ENCODE results near the gene UBR3.
"Not testable (repeated sequence)": the region's sequence is repeated elsewhere in the genome, so short reads cannot be mapped to it uniquely, and the experiment has no call there.

The UBR3 gene

DNA sequence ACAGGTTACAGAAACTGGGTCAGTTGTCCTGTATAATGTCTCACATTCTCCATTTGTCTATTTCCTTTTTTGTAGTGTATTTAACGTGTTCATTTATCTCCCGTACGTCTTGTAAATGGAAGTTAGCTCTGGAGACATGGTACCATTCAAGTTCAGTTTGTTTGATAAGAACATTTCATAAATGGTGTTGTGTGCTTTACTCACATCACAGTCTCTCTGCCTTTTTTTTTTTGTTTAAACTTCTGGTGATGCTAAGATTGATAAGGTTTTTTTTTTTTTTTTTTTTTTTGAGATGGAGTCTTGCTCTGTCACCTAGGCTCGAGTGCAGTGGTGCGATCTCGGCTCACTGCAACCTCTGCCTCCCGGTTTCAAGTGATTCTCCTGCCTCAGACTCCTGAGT, 41.7 kb downstream of the UBR3 start:
- DNase-seq: no peak

GRCh38 chr2:169871369-169871768, 44.1 kb downstream of the UBR3 start:
- DNase-seq: not testable (repeated sequence)

- no peak for DNase-seq
Observed at GRCh38 chr2:169871994-169872393, 44.7 kb downstream of the UBR3 start.

DNA sequence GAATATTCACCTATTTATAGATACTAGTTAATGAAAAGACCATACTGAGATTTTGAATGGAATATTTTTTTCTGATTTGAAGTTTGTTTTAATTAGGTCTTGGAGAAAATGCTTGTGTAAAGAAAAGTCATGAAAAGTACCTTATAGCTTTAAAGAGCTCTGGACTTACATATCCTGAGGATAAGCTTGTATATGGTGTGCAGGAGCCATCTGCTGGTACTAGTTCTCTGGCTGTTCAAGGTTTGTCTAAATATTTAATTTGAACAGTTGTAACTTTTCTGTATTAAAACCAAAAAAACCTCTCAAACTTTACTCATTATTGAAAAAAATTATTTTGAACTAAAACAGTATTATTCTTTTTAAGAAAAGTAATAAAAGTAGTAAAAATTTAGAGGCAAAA, 50.1 kb downstream of the UBR3 start:
- no peak for DNase-seq

DNA sequence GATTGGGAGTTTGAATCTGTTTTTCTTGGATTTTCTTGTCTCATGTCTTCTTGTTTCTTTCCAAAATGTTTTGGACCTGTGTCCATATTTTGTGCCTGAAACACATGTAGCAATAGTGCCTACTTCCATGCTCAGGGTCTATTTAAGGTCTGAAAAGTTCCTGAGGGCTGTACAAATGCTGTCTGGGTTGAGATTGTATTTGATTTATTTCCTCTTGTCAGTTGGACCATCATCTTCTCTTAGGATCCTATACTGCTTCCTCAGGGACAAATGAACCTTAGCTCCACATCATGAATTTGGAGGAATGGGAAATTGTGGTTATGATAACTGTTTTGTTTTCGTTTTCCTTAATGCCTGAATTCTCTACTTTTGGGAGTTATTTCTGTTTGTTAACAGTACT, 59.9 kb downstream of the UBR3 start:
- DNase-seq: no peak

DNA sequence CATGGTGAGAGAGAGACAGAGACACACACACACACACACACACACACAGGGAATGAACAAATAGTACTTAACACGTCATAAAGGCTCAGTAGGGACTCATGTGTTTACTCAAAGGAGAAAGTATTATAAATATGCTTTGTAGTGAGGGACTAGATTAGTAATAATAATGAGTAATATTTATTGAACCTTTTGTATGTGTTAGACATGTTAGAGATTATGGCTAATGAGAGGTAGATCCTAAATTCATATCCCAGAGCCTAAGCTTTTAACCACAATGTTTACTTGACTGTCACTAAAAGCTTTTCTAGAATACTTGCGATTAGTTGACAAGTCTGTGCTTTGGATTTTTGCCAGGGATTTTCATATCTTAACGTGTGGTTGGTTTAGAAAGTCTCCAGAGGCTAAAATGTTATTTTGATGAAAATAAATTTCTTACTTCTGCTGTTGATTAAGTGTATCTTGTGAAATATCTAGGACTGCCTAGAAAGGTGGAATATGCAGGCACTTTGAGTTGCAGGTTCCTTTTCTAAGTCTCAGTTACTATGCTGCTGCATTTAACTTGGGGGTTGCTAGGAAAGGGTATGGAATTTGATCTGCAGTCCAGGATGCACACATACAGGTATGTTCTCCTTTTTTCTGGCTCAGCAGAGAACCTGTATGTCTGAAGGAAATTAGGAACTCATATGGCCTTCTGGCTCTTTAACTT, 64.5 kb downstream of the UBR3 start:
- DNase-seq: no peak

DNA sequence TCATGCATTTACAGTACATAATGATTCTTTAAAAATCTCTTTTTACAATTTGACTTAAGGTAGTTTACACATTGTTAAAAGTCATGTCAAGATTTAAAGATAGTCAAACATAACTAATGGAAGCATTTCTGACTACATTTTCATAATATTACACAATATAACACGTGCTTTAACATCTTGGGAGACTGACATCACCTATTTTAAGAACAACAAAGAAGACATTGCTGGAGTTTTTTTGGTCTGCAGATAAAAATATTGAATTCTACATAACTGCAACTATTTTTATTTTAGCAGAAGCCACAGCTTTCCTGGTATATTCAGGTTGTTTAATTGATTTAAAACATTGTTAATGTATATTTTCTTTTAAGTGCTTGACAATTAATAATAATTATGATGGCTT, 65.7 kb downstream of the UBR3 start:
- no peak for DNase-seq

DNA sequence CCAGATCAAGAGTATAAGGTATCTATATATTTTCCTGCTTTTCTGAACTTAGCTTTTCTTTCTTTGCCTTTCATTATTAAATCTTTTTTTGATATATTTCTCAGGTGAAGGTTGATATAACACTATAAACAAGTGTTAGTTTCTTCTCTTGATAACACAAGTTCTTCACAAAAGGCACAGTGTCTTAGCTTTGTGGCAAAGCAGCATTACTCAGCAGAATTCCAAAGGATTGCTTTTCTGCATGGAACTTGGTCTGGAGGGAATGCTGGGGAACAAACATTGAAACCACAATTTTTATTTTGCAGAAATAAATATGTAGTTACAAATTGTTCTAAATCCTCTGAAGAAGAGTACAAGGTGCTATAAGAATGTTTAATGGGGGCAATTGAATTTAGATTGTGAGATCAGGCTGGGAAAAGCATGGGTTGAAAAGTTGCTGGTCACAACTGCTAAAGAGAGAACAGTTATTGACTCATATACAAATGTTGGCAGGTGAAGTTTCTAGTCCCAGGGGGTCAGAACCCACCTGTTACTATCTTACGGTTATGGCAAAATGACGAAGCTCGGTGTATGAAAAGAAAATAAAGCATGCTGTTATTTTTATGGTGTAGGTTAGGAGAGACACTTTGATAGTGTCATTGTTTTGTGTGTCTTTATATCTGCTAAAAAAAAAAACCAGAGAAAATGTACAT, 68.2 kb downstream of the UBR3 start:
- DNase-seq: no peak

DNA sequence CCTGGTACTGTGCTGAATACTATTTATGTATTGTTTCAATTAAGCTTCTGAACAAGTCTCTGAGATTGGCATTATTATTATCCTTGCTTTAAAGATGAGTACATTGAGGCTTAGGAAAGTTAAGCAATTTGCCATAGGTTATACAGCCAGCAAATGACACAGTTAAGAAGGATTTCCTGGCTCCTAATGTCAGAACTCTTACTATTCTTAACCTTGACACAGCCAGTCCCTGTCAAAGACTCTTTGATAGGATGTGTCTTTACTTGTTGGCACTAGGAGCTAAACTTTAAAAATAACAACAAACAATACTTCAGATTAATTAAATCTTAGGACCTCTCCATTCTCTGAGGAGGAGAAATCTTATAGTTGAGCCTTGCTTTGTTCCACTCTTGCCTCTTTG, 70.6 kb downstream of the UBR3 start:
- no peak for DNase-seq

DNA sequence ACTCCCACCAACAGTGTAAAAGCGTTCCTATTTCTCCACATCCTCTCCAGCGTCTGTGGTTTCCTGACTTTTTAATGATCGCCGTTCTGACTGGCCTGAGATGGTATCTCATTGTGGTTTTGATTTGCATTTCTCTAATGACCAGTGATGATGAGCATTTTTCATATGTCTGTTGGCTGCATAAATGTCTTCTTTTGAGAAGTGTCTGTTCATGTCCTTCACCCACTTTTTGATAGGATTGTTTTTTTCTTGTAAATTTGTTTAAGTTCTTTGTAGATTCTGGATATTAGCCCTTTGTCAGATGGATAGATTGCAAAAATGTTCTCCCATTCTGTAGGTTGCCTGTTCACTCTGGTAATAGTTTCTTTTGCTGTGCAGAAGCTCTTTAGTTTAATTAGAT, 72.8 kb downstream of the UBR3 start:
- DNase-seq: not testable (repeated sequence)

DNA sequence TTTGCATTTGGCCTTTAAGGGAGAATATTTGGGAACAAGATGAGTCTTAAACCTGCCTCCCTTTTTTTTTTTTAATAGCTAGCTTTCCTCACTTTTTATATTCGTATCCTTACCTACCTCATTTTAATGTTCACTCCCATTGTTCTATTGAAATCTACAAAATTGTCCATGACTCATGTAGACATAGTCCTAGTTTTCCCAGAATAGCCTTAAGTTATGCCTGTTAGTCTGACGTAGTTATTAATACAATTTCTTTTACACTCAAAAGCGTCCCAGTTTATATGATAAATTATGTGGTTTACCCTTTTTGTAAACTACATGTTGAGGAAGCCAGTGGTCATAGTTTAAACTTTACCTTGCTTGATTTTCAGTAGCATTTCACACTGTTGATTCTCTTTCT, 73.4 kb downstream of the UBR3 start:
- DNase-seq: no peak

GRCh38 chr2:169906731-169907130, 79.5 kb downstream of the UBR3 start:
- DNase-seq: no peak

GRCh38 chr2:169909376-169909775, 82.1 kb downstream of the UBR3 start:
- DNase-seq: no peak

DNA sequence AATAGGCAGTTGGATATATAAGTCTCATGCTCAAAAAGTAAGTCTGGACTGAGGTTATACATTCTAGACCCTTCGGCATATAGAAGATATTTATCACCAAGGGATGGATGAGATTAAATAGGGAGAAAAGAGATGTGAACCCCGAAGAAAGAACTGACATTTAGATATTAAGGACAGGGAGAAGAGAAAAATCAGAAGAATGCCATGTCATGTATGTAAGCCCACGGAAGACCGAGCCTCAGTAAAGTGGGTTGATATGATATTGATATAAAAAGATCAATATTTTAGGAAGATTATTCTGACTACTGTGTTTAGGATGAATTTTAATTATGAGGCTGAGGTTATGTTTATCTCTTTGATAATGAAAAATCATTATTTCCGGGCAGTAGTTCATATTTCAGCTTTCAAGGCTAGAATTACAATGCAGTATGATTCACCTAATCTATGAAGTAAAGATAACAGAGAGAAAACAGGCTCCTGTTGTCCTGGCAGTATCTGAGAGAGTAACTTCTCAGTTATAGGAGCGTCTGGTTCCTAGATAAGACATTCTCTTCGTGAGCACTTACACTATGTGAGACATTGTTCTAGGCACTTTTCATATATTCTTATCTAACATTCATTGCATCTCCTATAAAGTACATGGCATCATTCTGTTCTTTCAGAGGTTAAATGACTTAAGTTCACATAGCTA, 83.0 kb downstream of the UBR3 start:
- no peak for DNase-seq

DNA sequence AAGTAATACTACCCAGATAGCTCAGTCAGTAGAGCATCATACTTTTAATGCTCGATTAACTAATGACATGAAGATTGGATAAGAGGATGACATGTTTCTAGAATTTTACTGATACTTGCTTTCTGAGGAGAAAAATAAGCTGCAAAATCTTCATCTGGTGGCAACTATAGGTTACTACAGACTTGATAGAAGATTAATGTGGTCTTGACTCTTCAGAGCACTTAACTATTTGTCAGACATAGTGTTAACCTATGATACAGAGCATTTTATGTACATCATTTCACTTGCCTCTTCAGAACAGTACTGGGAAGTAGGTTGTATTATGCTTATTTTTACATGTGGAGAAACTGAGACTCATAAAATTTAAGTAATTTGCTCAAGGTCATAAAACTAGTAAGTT, 83.9 kb downstream of the UBR3 start:
- no peak for DNase-seq

- no peak for DNase-seq
Observed at GRCh38 chr2:169916623-169917022, 89.4 kb downstream of the UBR3 start.

- DNase-seq: no peak
Observed at GRCh38 chr2:169923977-169924376, 96.7 kb downstream of the UBR3 start.

GRCh38 chr2:169925968-169926367, 98.7 kb downstream of the UBR3 start:
- DNase-seq: no peak

- no peak for DNase-seq
Observed at GRCh38 chr2:169928463-169928864, 101.2 kb downstream of the UBR3 start.

DNA sequence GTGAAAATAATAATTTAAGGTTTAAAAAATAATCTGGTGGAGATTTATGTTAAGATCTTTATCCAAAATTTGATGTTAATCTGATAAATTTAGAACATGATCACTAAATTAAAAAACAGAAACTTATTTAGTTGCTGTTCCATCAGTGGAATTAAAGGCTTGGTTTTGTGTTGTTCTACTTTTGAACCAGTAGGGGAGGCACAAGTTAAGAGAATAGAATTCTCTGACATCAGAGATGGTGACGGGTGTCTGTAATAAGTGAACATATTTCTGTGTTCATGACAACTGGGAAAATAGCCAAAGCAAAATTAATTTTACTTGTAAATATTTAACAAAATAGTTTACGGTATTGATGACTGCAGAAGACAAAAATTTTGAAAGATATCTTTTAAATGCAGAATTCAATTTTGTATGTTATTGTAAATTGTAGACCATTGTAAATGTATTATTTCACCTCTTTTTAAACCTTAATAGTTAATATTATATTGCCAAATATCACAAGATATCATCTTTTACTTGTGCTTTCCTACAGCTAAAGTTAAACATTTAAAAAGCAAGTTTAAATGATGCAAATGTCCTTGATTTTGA, 106.0 kb downstream of the UBR3 start:
- no peak for DNase-seq

DNA sequence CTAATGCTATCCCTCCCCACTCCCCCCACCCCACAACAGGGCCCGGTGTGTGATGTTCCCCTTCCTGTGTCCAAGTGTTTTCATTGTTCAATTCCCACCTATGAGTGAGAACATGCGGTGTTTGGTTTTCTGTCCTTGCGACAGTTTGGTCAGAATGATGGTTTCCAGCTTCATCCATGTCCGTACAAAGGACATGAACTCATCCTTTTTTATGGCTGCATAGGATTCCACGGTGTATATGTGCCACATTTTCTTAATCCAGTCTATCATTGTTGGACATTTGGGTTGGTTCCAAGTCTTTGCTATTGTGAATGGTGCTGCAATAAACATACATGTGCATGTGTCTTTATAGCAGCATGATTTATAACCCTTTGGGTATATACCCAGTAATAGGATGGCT, 109.4 kb downstream of the UBR3 start:
- not testable (repeated sequence) for DNase-seq

- DNase-seq: no peak
Observed at GRCh38 chr2:169945515-169945914, 118.3 kb downstream of the UBR3 start.

- no peak for DNase-seq
Observed at GRCh38 chr2:169946092-169946491, 118.8 kb downstream of the UBR3 start.

- DNase-seq: no peak
Observed at GRCh38 chr2:169946546-169946945, 119.3 kb downstream of the UBR3 start.
